HTERT RPE-1 (cell line): ENCODE results near the gene PON3.

ENCODE experiments used
- in situ Hi-C: fragments of 300-500 bp; cut with MboI; formaldehyde crosslinking; loops from 4 replicates; pipeline ENCODE4 v1.14.3; 2020; ENCODE audit warnings: low sequenced_read_pairs

Gene PON3

DNA sequence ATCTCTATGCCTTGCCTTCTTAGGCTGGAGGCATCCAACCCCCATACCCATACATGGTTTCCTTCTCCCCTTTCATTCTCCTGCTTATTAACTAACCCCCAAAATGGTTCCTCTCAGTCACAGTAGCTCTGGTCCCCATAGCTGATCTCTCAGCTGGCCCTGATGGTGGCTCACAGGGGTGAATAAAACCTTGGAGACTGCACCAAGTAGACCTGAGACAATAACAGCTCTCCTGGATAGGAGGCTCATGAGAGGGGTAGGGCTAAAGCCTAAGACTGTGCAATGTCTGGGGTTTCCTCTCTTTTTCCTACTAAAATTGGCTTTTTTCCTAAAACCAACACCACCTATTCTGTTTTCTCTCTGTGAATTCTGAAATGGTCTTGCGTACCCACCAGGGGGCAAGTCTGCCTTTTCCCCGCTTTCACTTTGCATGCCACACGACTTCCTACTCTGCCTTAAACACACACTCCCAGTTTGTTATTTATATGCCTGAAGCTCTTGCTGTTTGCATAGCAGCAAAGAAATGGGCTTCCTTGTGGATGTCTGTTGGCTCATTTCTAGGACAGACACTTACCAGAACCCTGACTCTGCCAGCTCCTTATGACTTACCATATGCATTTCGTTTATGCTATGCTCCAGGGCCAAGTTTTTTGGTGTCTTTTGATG is 53.4 kb downstream of the PON3 start:
- in situ Hi-C loops = no loop called here

DNA sequence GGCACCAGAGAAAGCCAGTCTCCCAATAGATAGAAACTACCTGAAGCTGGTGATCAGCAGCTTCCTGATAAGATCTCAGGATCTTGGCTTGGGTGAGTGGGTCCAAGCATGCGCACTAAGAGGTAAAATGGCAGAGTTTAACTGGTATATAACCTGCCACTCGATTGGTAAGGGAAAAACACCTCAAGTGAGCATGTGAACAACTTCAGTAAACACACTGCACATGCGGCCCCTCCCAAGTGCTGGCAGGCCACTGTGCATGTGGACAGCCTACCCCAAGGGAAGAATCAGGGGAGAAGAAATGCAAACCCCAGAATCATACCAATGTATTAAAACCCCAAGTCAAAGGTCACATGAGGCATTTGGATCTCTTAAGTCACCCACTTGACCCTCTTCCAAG is 54.1 kb downstream of the PON3 start:
- in situ Hi-C loops = no loop called here

DNA sequence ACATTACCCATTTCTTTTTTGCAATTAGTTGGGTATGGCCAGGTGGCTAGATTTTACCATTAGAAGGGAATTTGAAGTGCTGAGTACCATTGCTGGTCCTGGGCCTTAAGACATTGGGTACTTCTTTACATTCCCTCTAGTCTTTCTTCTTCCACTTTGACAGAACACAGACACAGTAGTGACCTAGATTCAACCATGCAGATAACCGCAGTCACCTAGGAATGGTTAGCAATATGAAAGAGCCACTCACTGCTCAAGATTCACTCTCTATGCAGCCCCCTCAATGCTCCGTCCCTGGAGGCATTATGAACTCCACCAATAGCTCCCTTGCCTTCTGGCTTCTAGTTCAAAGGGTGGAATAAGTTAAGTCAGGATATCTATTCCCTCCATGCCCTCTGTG is 55.7 kb downstream of the PON3 start:
- in situ Hi-C loops = no loop called here

DNA sequence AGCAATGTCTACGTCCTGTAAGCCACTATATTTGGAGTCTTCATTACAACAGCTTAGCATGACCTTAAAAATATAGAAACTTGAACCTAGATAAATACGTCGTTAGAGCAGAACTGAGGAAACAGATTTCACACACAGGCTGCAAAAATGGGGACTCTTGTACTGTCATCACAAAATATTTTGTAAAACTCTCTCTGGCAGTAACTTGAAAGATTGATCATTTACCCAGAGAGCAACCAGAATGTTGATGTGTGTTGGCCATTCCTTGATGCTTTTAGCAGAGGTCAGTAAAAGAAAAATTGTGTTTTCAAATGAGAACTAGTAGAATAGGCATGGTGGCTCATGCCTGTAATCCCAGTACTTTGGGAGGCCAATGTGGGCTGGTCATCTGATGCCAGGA is 57.3 kb downstream of the PON3 start:
- in situ Hi-C loops = no loop called here

DNA sequence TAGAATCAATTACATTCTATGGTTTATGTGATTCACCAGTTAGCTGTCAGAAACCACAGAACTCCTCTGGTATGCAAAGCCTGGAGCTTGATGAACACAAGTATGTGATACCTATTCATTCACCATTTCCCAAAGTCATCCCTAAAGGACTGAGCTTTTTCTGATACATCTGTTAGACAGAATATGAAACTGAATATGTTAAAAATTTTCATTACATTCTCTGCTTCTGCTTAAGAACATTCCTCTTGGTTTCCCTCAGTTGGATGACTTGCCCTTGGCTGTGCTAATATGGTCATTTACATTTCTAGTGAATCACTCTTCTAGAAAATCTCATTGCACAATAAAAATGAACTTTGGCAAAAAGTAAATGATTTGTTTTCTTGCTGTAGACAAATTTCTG is 61.1 kb downstream of the PON3 start:
- in situ Hi-C loops = no loop called here

DNA sequence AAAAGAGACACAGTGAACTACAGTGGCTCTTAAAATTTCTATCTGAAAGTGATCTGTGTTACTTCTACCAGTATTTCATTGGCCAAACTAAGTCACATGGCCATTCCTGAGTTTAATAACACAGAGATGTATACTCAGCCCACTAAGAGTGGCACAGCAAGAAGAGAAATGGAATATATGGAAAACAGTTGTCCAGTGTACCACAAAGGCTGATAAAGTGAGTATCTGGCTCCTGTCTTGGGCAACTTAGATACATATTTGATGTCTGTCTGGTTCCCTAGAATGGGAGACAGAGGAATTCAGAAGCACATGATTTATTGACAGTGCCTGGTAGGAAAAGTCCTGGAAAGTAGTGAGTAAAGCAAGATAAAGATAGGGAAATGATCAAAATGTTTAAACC is 61.7 kb downstream of the PON3 start:
- in situ Hi-C loops = no loop called here

DNA sequence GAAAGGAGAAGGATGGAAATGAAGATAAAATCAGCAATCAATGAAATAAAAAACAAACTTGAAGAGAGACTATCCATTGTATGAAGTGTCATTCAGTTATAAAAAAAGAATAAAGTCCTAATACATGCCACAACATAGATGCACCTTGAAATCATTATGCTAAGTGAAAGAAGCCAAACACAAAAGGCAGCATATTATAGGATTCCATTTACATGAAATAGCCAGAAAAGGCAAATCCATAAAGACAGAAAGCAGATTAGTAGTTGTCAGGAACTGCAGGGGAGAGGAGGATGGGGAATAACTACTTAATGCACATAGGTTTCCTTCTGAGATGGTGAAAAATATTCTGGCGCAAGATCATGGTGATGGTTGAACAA is 65.2 kb downstream of the PON3 start:
- in situ Hi-C loops = no loop called here

DNA sequence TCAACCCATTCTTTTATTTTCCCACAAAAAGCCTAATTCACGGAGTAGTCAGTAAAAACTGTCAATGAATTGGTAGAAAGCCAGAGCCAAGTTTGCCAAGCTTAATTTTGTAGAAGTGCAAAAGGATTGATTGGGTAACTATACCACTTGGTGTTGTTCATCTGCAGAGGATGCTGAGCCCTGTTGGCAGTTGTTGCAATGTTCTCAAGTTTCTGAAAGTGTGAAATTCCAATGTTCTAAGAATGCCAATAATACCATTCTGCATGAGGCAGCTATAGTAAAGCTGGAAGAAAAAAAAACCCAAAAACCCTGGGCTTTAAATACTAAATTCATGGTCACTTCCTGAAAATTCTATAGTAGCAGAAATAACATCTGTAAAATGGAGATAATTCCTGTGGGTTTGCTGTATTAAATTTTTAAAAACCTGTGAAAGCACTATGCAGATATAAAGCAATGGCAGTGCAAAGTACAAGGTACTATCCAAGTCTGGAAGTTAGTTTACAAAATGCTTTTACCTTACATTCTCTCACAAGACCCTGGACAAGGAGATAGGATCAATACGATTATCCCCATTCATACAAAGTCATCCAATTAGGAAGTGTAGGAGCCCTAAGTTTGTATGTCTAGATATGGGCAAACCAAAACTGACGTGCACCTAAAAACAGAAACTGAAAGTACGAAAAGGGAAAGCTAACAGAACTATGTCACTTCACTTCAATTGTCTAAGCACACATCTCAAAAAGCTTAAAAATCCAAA is 65.8 kb downstream of the PON3 start:
- in situ Hi-C loops = no loop called here

DNA sequence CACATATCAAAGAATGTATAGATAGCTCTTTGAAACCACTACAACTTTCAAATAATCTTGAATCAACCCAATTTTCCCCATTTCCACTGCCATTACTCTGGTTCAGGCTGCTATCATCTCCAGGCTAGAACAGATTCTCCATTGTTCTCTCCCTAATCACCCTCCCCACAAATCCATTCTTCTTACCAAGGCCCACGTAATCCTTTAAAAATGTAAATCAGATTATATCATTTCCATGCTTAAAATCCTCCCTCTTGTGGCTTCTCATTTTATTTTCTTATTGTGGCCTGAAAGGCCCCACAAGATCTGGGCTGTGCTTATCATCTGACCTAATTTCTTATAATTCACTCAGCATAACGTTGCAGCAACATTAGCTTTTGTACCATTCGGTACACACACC is 68.8 kb downstream of the PON3 start:
- in situ Hi-C loops = no loop called here

DNA sequence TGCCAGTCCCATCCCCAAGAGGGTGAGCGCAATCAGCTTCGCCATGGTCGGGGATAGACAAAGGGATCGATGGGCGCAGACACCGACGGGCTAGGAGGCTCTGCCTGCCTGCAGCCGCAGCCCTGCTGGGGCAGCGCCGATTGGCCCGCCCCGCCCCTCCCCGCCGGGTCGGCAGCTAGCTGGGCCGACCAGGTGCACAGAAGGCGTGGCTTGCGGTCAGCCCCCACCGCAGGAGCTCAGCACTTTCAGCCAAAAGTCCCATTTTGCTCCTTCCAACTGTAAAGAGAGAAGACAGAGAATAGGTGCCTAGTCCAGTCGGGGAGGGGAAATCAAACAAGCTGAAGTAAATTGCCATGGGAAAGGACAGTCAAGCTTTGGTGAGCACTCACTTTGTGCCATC is 71.7 kb downstream of the PON3 start, which contains the start of gene PON1:
PON1 (minus strand) TSS at position 102 of the 400 bp plus-strand sequence; CDS start at position 45, 57 bp downstream.
- in situ Hi-C loops = no loop called here

DNA sequence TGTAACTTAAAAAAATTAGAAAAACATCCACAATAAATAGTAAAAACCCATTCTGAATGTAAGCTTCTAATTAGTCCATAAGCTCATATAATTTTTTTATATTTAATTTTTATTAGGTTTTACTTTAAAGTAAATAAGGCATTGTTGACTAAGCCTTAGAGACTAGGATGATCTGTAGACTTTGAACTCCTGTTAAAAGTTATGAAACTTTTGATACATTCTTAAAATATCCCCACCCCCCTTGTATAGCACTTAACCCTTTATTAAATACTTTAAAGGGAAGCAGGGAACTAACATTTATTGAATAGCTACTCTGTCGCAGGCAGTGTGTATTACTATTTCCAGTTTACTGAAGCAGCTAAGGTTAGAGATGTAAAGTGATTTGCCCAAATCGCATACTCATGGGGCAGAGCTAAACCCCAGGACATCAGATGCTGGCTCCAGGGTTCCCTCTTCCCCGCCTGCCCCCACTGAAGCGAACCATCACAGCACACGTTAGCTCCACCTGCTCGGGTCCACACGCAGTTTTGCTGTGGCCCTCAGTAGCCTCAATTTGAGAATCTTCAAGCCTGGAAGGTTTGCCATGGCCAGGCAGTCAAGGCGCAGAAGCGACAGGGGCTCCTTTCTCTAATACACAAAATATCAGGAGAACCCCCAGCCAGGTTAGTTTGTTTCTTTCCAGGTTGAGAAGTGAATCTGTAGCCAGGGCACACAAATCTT is 72.6 kb downstream of the PON3 start:
- in situ Hi-C loops = no loop called here

DNA sequence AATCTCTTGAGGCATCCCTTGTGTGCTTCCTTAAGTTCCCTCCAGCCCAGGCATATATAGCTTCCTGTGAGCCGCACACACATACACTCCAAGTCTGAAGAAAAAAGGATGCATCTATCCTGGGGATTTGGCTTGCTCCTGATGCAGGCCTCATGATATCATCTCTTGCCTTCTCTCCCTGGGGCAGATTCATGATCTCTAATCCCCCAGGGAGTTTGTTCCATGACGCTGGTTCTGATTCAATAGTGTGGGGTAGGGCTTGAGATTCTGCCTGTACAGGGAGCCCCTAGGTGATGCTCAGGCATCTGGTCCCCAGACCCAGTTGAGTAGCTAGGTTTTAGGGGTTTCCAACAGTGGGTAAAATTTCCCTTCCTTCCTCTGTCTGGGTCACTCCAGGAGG is 73.3 kb downstream of the PON3 start:
- in situ Hi-C loops = no loop called here

DNA sequence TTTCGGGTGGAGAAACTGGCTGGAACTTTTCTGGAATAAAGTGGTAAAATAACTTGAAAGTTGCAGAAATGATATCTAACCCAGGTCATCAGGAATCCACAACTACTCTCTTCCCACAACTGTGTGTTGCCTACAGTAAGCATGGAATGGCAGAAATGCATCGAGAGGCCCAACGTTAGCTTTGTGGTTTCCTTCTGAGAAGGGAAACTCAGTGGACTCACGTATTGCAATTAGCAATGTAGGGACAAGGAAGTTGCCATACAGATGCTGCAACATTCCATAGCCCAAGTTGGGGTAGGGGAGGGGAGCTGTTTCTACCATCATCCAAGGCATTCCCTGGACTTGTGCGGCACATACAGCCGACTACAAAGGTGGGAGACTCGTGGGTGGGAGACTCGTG is 73.8 kb downstream of the PON3 start:
- in situ Hi-C loops = no loop called here

DNA sequence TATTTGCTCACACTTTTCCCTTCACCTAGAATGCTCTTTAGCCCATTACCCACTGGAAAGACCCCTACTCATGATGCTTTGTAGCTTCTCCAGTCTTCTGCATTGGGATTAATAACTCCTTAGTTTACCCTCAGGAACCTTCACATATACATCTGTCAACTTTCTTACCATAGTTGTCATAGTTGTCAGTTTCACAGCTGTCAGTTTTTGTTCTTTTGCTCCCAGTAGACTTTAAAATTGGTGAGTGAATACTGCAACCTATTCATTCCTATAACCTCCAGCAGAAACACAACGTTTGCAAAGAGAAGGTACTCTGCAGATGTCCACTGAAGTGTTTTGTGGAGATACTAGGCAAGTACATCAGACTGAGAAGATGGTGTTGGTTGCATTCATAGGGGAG is 74.5 kb downstream of the PON3 start:
- in situ Hi-C loops = no loop called here

DNA sequence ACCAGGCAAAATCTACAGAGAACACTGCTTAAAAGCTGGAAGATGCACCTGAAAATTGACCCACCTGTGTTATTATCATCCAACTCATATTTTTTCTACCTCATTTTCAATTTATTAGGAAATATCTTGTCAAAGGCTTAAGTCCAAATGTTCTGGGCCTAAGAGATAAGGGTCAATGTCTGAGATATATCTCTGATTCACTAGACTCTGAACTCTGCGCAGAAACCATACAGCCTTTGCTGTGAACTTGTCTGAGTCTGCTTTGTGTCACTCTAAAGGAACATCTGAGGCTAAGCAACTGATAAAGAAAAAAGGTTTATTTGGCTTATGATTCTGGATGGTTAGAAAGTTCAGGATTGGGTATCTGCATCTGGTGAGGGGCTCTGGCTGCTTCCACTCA is 75.5 kb downstream of the PON3 start:
- in situ Hi-C loops = no loop called here

DNA sequence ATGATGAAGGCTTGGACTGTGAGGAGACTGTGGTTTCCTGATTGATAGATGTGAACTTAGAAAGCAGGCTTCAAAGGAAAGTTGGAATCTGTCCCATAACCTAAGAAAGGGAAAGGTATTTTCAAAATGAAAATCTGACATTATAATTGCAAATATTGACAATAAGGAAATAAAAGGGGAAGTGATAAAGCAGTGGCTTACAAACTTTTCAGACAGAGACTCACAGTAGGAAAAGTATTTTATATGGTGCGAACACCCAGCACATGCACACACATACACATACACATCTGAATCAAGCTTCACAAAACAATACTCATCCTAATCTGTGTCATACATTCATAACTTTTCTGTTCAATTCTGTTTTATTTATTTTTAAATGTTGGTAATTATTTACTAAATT is 76.6 kb downstream of the PON3 start:
- in situ Hi-C loops = no loop called here

DNA sequence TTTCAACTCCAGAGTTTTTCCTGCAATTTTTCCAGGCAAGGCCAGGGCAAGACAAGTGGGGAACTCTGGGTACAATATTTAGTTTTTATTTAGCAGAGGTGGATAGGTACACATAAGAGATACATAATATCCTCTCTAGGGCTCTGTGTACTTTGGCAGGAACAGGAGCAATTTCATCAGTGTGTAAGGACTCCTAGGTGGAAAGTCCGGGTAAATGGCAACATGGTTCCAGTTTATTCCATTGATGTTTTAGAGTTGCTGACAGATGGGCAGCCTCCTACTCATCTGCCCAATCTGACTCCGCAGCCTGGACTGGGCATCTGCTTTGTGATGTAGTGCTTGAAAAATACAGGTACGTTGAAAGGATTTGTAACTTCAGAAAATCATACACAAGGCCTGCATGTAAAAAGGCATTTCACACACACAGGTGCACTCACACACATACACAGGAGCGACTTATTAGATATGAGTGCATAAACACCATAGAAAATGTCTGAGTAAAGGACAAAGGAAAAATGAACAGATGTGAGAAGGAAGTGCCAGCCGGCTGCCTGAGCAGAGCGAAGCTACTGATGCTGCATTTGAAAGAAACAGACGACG is 77.6 kb downstream of the PON3 start:
- in situ Hi-C loops = no loop called here

DNA sequence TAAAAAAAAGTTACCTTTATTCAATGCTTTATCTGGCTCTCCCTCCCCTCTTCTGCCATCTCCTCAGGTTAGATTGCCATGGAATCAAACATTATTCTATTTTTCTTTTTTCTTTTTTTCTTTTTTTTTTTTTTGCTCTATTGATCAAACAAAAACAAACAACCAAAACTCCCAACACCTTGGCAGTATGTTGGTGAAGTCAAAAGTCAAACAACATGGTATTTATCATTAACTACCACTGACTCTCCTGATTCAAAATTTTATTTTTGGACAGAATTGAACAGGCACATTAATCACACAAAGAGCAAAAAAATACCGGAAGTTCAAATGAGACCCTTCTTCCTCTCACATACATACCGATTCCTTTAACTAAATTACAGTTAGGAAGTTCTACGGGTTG is 78.2 kb downstream of the PON3 start:
- in situ Hi-C loops = no loop called here

DNA sequence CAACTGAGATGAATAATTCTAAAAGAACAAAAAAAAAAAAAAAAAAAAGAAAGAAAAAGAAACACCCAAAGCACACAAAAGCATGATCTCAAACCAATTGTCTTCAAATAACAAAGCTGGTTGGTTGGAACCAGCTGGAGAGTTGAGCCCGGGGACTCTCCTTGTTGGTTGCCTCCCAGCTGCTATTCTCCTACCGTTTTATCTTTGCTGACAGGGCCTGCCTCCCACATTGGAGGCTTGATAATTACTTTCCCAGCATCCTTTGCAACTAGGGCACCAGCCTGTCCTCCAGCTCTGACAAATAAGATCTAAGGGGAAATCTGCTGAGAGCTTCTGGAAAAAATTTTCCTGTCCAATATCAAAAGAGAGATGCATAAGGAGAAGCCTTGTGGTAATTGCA is 78.6 kb downstream of the PON3 start:
- in situ Hi-C loops = no loop called here

DNA sequence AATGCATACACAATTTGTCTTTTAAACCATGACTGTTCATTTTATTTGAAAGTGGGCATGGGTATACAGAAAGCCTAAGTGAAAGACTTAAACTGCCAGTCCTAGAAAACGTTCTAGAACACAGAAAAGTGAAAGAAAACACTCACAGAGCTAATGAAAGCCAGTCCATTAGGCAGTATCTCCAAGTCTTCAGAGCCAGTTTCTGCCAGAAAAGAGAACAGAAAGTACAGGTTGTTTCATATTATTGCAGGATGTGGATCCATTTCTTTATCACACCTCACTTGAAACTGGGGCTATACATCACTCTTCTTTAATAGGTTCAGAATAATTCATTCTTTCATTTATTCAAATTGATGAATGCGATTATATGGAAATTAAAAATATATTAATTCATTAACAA is 79.6 kb downstream of the PON3 start:
- in situ Hi-C loops = no loop called here

DNA sequence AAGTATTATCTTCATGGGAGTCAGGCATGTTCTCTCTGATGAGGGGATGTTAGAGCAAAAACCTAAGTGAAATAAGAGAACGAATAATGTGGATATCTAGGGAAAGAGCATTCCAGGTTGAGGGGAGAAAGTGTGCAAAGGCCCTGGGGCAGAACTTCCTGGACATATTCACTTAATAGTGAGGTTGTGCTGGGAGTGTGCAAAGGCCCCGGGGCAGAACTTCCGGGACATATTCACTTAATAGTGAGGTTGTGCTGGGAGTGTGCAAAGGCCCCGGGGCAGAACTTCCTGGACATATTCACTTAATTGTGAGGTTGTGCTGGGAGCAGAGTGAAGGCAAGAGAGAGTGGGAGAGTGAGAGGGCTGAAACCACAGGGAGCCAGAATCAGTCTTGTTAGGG is 83.6 kb downstream of the PON3 start:
- in situ Hi-C loops = no loop called here

DNA sequence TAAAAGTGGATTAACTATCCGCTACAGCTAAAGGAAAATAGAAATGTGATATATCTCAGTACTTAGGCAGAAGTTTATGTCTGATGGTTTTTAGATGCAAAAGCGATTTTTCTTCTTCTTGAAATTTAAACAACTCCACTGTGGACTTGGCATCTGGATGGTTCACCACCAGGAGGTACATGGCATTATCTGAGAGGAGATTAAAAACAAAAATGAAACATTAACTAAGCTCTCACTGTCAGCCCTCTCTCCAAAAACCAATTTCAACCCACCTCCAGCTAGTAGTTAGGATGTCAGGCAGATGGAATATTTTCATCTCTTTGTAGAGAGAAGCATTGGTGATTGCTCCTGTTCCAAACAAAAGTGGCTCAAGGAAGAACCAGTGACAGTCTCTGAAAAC is 84.8 kb downstream of the PON3 start:
- in situ Hi-C loops = no loop called here
